Head of caudate nucleus (tissue), 42 donors: ENCODE results near the gene NLGN4Y.
A peak's percentile ranks its signal among the peaks of the same experiment; 100 is the strongest.

Experiments
- DNase-seq, 42 donors: peaks; one replicate each; pipeline versions ENCODE4 v3.0.0 to v3.0.0-alpha.2; 2020 to 2021; ENCODE audit warnings: mixed read lengths in 7 of 42
- intact Hi-C: fragments of 100-400 bp; cut with DNase I; formaldehyde crosslinking; loops from one replicate; pipeline ENCODE4 v1.15.0; 2022

The NLGN4Y gene

DNA sequence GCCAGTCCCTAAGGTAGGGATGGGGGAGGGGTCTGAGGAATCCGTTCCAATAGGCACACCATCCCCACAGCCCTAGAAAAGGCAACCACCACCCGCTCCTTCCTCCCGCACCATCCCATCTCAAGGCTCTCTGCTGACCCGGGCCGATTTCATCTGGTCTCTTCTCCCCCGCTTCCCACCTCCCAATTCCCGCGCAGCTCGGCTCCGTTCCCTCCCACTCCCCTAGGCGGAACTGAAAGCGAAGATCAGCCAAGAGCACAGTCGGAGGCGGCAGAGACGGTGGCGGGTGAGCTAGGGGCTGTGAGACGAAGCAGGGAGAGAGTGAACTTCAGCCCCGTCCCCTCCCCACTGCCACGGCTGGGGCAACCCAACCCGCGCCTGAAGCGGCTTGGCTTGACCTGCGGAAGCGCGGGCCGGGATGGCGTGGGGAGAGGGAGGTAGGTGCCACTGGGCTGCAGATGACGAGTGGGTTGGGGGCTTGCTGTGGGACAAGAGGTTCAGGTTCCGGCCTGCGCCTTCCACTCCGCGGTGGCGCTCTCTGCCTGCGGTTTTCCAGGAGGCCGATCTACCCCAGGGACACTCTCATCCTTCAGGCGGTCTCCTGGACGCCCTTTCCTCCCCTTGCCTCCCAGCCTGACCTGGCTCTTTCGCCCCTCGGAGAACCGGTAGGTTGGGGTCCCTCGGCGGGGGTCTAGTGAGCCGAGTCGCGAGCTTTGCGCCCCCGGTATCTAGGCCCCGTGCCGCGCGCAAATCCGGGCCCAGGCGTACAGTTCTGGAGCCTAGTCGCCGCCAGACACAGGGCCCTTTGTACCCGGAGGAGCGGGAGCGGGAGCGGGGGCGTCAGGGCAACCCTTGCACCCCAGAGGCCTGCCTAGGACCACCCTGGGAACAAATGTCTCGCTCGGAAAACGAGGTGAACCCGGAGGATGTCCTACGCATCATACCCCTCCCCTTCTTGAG is at the start of gene NLGN4Y:
Gene NLGN4Y (plus strand): TSS at position 258 of the 960 bp plus-strand sequence. CDS start 97,591 bp downstream, outside the sequence.
- DNase-seq: peak in 15 of 42 donors; percentile 18 to 77 (median 54)
- intact Hi-C loops: no loop called here

DNA sequence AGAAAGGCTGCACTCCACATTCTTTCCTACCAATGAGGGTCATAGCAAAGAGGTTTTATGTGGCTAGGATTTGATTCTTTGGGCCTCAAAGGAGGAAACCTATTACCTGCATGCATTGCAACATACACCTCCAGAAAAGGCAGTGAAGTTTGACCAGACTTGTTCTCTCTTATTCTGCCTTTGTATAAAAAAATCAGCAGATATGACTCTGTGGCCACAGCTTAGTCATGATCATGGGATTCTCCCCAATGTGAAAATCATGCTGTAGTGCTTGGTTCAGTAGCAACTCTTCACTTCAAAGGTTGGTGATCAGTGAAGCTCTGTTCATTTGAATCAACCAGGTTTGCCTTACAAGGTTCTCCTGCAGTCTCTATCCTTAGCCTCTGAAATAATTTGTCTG is 38.4 kb upstream of the NLGN4Y start:
- DNase-seq: no peak
- intact Hi-C loops: no loop called here

DNA sequence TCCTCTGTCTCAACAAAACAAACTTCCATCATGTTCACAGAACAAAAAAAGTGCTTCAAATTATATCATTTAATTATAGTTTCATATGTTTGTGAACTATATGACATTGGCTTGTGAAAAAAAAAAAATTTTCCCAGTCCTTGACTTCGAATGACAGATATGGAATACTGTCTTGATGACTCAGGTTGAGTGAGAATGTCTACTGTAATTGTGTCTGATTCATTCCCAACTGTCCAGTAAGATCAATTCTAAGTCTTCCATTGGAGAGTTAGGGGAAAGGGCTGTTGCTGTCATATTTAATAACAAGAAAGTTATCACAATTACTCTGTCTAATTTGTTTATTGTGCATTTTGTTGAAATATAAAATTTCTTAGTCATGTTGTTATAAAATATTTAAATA is 34.1 kb upstream of the NLGN4Y start:
- intact Hi-C loops: no loop called here
- no peak for DNase-seq

DNA sequence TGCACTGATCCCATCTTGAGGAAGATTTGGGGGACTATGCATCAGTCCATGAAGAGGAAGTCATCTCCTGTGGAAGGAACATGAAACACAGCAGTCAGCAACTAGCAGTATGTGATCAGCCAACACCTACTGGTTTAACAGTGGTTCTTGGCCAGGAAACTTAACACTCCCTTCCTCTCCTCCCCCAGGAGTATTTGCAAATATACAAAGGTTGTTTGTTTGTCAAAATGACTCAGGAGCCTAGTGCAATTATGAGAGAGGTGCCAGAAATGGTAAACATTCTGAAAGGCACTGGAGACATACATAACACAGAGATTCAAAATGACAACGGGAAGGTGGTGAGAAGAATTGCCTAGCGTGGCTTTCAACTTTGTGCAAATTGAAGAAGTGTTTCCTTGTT is 26.3 kb upstream of the NLGN4Y start:
- no peak for DNase-seq
- intact Hi-C loops: no loop called here

DNA sequence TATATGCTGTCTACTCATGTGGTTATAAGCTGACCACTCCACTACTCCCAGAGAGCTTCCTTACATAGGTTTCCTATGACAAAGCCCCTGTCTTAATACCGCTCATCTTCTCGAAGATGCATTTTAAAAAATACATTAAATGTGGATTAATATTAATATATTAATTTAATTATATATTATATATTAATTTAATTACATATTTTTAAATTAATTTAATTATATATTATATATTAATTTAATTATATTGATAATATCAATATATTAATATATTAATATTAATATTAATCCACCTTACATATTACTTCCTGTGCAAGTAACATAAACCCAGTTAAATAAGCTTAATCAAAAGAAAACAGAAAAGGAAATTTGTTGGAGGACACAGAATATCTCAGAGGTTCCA is 19.7 kb upstream of the NLGN4Y start:
- intact Hi-C loops: no loop called here
- no peak for DNase-seq

DNA sequence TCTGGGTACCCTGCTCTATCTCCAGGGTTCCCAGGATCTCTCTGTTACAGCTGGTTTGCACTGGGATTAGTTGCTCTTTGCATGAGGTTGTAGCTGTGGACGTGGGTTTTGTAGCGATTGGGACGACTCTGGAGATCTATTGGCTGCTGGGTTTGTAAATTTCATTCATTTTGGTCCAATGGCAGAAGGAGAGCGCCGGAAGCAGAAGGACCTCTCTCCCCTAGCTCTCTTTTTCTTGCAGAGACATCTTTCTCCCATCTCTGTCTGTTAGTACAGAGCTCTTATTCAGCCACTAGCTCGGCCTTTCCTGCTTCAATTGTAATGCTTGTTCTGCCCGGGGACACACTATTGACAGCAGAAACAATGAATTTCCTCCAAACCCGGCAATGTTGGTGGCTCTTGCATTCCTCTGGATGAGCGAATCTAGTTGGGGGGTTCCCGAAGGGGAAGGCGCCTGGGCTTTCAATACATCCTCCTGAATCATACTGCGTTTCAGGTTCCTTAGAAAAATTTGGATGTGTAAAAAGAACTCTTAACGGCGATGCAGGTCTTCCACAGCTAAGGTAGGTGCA is 1.9 kb upstream of the NLGN4Y start:
- DNase-seq: peak in 15 of 42 donors; percentile 8 to 75 (median 48)
- intact Hi-C loops: no loop called here

DNA sequence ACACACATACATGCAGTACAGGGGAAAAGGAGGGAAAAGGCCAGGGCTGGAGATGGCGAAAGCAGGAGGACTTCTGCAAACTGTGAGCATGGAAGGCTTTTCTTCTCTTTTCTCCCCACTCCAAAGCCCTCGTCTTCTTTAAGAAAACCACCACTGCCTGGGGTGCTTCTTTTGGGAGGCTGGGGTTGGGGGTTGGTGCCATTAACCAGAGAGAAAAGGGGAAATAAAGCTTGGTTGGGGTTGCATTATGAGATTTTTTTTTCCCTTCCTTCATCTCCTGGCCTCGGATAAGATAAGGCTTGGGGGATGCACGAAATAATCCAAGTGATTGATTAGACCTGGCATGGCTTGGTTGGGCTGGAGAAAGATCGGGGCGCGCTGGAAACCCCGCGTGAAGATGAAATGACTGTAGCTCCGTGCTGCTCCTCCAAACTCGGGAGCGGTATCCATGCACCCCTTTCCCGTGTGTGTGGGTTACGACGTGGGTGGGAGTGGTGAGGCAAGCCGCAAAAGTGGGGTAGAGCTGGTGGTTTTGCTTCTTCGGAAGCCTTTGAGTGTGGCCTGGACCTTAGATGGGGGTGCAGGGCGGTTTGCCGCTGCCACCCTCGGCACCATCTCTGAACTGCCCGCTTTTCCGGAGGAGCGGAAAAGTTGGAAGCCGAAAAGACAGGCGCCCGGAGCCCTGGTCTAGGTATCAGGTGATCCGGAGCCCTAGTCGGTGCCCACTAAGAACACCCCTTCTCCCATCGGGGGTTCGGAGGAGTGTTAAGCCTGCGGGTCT is 648 bp upstream of the NLGN4Y start:
- DNase-seq: peak in 15 of 42 donors; percentile 1 to 58 (median 19)
- intact Hi-C loops: no loop called here

DNA sequence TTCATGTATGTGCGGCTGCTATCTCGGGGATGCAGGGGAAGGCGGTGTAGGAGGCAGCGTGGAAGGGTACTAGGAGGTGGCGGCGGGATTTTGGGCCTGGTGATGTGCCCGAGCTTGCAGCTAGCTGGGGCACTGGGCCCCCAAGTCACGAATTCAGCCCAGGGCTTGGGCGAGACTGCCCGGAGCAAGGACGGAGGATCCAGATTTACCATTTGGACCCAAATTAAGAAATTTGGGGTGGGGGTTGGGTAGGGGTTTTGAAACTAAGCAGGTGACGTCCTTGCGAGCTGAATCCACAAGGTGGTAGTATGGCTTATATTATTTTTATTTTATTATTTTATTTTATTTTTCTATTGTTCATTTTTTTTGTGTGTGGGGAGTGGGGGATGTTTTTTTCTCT is 986 bp downstream of the NLGN4Y start:
- intact Hi-C loops: no loop called here
- DNase-seq: peak in 13 of 42 donors; percentile 7 to 59 (median 27)

DNA sequence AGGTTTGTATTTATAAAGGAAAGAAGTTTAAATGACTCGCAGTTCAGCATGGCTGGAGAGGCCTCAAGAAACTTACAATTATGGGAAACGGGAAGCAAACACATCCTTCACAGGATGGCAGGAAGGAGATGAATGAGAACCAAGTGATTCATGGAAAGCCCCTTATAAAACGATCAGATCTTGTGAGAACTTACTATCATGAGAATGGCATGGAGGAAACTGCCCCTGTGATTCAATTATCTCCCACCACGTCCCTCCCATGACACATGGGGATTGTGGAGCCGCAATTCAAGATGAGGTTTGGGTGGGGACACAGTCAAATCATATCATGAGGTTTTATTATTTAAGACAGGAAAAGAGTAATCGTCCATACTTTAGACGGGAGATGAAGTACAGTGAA is 4.0 kb downstream of the NLGN4Y start:
- no peak for DNase-seq
- intact Hi-C loops: no loop called here

DNA sequence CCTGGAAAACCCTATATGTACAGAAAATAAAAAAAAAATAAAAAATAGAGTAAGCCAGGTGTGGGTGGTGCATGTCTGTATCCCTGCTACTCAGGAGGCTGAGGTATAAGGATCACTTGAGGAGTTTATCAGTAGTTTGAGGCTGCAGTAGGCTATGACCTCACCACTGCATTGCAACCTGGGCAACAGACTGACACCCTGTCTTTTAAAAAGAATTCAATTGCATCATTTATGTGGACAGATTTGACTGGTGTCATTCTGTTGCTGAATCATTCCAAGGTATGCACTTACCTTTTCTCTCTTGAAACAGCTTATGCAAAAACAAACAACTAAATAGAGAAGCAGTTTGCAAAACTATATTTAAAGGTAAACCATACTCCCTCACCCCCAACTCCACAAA is 12.4 kb downstream of the NLGN4Y start:
- no peak for DNase-seq
- intact Hi-C loops: no loop called here

DNA sequence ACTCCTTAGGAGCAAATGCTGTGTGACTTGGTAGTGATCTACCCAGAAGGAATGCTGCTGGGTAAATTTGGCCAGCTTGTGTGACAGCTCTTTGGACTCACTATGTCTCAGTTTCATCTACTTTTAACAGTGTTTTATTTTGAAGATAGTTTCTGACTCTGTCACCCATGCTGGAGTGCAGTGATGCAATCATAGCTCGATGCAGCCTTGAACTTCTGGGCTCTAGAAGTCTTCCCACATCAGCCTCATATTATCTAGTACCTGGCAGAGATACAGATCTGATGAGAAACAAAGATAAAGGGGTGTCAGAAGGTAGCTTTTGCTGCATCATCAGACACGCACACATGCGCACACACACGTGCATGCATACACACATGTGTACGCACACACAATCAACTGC is 19.2 kb downstream of the NLGN4Y start:
- intact Hi-C loops: no loop called here
- no peak for DNase-seq

DNA sequence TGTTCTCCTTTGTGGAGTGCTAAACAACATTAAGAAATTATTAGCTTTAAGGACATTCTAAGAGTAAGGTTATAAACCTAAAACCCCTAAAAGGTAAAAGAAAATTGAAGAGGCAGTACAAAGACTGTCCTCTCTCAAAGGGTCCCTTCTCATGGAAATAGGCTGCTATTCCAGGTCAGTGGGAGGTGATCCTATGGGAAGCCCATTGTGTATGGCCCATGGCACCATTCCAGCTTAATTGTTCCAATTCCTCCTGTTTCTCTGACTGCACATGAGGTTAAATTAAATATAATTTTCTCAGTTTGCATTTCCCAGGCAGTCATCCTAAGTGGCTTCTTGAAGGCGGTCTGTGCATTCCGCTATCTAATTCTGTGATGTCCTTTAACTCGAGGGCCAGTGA is 57.0 kb downstream of the NLGN4Y start:
- DNase-seq: no peak
- intact Hi-C loops: no loop called here

DNA sequence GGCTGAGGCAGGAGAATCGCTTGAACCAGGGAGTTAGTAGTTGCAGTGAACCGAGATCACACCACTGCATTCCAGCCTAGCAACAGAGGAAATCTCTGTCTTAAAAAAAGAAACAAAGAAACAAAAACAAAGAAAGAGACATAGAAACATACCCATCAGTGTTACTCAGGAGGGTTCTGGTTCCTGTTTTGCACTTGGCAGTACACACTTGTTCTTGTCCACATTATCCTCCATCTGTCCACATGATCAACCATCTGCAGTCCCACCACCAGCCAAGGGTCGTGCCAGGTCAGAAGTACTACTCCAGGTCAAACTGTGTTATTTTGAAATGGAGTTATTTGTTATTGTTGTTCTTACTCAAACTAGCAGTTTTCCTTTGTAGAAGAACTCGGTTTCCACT is 62.4 kb downstream of the NLGN4Y start:
- DNase-seq: no peak
- intact Hi-C loops: no loop called here

DNA sequence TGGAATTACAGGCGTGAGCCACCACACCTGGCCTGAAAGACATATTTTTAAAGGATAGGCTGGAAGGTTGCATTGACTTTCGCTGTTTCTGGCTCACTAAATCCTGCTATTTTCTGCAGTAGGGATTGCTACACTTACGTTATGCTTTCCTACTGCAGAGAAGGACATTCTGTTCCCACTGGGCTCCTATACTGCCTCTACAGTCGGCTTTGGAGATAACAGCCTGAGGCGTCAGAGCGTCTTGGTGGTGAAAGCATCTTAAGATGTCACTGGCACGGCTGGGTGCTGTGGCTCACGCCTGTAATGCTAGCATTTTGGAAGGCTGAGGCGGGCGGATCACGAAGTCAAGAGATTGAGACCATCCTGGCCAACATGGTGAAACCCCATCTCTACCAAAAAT is 77.0 kb downstream of the NLGN4Y start:
- intact Hi-C loops: no loop called here

DNA sequence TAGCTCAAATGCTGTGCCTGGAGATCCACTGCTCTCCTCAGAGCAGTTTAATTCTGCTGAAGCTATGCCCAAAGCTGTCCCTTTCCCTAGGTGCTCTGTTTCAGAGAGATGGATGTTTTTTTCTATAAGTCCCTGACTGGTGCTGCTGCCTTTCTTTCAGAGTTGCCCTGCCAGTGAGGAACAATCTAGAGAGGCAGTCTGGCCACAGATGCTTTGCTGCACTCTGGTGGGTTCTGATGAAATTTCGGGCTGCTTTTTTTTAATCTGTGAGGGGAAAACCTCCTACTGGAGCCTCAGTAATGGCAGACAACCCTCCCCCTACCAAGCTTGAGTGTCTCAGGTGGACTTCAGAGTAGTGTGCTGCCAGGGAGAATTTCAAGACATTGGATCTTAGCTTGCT is 93.3 kb downstream of the NLGN4Y start:
- intact Hi-C loops: no loop called here
- DNase-seq: no peak

More for the DNA sequence above, 77.0 kb downstream of the NLGN4Y start:
- no peak for DNase-seq

DNA sequence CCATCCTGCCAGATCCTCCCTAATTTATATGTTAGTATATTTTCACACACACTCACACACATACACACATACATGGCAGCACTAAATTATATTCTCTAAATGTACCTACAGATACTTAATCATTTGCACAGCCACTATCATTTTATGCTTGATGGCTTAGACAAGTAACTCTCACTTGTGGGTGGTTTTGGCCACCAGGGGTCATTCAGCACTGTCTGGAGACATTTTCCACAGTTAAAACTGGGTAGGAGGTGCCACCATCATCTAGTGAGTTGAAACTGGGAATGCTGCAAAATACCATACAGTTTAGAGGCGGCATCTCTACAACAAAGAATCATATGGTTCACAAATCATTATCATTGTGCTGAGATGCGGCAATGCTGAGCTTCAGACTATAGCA is 94.2 kb downstream of the NLGN4Y start:
- intact Hi-C loops: no loop called here
- no peak for DNase-seq

DNA sequence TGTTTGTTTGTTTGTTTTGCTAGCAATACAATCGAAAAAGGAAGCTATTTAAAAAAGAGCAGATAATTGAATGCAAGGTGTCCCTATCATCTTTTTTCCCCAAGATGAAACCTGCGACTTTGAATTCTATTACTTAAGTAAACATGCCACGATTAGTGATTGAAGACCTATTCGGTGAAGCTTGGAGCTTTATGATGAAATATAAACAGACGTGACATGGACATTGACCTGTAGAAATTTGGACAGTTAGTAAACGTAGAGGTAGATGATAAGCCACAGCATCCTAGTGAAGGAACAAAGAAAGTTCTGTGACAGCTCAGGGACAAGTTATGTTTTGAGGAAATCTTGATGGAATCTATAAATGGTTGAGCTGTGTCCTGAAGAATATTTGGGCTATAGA is 103.9 kb downstream of the NLGN4Y start:
- intact Hi-C loops: no loop called here
- no peak for DNase-seq

DNA sequence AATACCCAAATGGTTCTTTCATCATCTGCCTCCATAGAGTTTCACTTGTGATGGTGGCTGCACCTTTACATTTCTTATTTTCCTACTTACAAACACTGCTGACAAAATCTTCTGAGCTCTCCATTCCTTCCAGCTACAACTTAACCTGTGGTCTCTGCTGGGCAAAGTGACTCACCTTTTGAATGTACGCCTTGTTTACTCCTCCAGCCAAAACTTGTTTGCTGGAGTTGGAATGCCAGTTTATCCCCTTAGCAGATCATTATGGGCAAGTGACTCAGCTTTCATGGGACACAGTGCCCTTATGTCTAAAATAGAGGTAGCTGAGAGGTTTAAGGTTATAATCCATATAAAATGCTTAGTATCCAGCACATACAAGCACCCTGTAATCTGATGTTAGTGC is 107.3 kb downstream of the NLGN4Y start:
- no peak for DNase-seq
- intact Hi-C loops: no loop called here

DNA sequence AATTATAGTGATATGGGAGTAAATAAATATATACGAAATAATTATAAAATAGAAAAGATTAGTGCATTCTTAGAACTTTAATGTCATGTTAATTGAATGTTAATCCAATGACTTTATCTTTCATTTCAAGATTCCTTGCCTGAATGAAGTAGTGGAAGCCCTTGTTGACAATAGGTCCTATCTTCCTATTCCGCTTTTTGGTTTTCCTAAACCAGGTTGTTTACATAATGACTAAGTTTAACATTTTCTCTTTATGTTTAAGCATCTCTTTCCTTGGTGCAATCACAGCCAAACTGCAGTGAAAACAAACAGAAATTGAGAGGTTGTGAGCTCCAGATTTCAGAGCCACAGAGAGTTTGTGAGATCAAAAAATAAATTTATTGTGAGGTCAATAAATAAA is 109.4 kb downstream of the NLGN4Y start:
- intact Hi-C loops: no loop called here
- DNase-seq: no peak

DNA sequence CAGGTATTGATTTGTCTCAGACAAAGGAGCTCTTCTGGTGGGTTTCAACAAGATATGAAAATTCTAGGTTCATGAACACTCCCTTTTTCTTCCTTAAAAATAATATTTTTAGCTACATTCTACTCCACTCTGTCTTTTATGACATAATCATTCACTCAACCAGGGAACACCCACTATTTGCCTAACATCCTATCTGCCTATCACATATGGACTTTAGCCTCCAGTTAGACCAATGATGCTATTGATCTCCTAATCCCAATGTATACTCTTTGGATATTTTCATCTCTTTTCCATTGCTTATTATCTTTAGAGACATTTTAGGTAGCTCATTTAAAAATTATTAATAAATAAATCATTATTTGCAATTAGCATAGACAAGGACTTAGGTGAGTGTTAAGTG is 110.6 kb downstream of the NLGN4Y start:
- no peak for DNase-seq
- intact Hi-C loops: no loop called here
